Stimulated activated CD4-positive, alpha-beta T cell treated with anti-CD3 and anti-CD28 coated beads, Interleukin-1b, Interleukin-23, amount 100 ng/mL, for 4 hours (primary cell): ENCODE data around the gene STPG1.
A peak's percentile ranks its signal among the peaks of the same experiment; 100 is the strongest.

Source experiments
- DNase-seq, 2 donors: peaks; one replicate each; pipeline ENCODE4 v3.0.0-alpha.2; 2020; ENCODE audit warnings: low read depth in 2 of 2

STPG1 gene

DNA sequence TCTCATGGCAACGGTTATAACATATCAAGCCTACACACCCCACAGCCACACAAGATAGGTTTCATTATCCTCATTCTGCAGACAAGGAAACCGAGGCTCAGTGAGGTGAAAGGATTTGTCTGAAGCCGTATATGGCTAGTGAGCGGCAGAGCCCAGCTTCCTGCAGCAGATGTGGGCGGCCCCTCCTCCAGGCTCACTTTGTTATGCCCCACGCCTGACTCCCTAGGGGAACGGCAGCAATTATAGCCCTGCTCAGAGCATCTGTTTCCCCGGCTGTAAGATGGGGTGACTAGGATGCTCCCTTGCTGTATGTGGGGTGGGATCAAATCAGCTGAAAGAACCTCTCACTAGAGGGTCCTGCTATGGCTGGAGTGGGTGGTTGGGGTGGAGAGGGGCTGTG, 72.3 kb downstream of the STPG1 start:
- no peak for DNase-seq

DNA sequence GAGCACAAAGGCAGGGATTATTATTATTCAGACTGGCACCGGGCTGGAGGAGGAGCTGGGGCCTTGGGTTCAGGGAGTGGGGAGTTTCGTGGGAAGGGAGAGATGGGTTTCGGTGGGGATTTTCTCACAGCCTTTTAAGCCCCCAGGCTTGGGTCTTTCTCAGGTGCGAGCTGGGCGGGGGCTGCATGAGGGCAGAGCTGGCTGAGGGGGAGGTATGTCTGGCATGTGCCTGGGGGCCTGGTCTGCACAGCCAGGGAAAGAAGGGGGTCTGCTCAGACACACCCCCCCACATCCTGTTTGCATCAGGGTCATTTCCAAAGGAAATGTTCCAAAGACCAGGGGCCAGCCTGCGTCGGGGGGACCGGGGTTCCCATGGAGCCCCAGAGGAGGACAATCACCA, 72.8 kb downstream of the STPG1 start:
- no peak for DNase-seq

DNA sequence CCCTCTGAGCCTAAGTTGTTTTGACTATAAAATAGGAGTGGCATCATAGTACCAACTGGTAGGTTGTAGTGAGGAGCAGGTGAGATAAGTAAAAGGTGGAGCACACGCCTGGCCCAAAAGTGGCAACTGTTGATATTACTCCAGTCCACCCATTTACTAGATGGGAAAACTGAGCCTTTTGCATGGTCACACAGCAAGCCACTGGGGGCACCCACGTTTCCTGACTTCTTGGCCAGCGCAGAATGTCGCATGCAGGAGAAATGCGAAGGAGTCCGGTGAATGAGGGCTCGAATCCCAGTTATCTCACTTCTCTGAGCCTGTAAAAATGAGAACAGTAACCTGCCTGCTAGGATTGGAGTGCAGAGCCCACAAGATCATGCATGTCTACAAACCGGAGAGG, 73.6 kb downstream of the STPG1 start:
- no peak for DNase-seq

DNA sequence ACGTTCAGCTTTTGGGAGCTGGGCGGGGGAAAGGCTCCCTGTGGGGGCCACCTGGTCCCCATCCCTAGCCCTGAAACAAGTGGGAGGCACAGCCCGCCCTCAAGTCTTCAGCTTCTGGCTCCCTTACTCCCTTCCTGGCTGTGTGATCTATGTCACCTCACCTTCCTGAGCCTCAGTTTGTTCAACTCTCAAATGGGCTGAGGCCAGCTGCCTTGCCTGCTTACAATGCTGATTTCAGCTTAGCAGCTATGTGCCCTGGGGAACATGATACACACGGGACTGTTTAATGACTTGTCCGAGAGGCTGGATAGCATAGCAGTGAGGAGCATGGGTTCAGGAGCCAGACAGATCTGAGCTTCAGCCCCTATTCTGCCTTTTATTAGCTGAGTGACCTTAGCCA, 75.1 kb downstream of the STPG1 start:
- no peak for DNase-seq

DNA sequence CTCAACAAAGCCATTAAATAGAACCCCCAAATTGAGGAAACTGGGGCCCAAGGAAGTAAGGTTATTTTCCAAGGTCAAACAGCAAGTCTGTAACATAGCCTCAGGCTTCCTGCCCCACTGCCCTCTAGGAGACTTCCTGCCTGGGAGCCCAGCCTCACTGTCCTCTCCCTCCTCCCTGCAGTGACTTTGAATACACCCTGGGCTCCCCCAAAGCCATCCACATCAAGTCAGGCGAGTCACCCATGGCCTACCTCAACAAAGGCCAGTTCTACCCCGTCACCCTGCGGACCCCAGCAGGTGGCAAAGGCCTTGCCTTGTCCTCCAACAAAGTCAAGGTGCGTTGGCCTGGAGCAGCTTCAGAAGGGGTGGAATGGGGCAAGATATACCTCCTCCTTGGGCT, 76.1 kb downstream of the STPG1 start:
- DNase-seq = no peak

DNA sequence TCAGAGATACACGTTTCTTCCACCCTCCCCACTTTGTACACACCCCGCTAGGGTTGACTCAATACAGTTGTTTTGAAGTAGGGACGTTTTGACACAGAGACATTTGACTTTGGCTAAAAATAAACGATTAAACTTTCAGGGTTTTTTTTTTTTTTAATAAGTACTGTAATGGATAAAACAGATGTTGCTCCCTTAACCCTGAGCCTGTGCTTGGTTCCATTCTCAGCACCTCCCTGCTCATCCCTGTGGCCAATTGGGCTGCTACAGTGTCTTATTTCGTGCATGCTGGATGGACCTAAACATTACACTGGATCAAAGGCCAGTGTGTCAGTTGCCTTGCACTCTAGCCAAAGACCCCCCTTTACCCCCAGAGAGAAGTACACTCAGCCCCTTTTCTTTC, 77.5 kb downstream of the STPG1 start:
- no peak for DNase-seq

DNA sequence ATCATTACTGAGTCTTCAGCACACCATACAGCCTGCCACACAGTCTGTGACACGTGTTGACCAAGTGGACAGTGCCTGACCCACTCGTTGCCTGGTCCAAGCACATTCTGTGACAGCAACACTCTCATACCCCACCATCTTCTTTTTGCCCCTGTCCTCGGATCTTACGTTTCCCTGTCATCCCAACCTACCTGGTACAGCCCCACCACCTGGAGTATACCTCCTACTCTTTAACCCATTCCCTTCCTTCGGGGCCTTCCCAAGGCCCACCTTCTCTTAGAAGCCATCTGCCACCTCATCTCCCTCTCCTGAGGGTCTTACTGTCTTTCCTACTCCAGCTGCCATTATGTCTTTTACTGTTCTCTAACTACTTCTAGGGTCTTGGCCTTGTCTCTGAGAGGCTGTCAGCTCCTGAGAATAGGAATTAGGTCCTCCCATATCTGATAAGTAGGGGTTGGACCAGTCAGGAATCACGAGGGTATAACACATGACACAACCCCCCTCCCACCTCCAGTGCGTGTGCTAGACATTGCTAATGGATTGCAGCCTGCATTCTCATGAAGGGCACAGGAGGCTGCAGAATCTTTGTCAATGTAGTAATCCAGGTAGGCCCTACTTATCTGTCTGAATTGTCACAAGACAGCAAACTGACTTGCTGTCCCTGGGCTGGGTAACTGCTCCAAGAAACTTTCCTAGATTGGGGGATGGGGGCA, 81.5 kb downstream of the STPG1 start:
- DNase-seq = no peak

DNA sequence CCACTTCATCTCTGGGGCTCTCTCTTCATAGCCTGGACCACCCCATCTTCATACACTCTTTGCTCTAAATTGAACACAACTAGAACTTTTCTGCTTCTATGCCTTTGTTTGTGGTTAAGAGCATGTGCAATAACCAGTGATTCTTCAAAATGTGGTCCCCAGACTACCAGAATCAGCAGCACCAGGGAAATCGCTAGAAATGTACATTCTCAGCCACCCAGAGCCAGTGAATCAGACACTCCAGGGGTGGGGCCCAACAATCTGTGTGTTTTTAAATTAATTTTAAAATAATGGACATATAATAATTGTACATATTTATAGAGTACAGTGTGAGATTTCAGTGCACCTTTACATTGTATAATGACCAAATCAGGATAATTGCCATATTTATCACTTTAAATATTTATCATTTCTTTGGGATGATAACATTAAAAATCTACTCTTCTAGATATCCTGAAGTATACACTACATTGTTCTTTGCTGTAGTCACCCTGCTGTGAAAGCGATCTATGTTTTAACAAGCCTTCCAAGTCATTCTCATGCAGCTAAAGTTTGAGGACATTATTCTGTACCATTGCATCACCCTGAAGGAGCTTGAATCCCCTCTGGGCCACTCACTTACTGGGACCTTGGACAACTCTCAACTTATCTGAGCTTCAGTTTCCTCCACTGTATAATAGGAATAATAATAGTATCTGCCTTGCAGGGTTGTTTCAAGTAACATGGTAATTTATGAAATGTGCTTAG, 83.6 kb downstream of the STPG1 start:
- DNase-seq = no peak

DNA sequence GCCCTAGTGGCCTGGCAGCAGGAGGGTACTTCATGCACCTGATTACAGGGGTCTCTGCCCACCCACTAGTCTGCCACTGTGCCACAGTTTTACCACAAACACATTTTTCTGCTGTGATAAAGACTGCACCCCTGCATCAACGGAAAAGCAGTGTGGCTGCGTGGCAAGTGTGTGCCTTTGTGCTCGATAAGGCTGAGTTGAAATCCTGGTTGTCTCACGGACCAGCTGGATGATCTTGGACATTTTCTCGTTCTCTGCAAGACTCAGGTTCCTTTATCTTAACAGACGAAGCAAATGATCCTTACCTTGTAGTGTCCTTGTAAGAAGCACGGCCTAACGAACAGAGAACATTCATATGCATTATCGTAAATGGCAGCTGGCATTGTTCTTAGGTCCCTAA, 84.3 kb downstream of the STPG1 start:
- no peak for DNase-seq

DNA sequence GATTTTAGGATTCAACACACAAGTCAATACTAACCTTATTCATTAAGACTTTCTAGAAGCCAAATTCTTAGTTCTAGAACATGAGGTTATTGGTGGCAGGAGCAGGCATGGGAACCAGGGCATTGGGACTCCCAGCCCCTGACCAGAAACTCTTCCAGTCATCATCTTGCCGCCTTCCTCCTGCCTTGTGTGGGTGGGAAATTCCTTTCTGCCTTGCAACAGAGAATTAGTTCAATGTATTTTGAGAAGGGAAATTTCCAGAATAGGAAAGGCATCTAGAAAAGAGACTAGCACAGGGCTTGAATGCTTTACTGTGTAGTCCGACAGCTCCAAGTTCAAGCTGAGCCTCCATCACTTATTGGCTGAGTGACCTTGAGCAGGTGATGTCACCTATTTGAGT, 85.7 kb downstream of the STPG1 start:
- DNase-seq = no peak

DNA sequence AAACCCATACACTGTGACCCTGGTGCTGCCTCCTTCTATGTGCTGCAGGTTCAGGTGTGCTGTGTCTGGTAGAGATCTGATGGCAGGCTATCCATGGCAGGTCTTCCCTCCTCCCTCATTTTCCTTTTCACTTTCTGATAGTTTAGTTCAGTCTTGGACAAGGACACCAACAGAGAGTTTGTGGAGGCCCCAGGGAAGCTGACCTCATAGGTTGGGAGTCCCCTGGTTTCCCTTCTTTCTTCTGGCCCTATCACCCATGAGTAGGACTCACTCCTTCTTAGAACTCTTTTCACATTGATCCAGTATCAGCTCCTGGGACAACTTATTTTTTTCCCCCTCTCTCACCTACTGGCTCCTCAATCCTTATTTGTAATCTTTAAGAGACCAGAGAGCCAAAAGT, 86.1 kb downstream of the STPG1 start:
- DNase-seq = no peak

DNA sequence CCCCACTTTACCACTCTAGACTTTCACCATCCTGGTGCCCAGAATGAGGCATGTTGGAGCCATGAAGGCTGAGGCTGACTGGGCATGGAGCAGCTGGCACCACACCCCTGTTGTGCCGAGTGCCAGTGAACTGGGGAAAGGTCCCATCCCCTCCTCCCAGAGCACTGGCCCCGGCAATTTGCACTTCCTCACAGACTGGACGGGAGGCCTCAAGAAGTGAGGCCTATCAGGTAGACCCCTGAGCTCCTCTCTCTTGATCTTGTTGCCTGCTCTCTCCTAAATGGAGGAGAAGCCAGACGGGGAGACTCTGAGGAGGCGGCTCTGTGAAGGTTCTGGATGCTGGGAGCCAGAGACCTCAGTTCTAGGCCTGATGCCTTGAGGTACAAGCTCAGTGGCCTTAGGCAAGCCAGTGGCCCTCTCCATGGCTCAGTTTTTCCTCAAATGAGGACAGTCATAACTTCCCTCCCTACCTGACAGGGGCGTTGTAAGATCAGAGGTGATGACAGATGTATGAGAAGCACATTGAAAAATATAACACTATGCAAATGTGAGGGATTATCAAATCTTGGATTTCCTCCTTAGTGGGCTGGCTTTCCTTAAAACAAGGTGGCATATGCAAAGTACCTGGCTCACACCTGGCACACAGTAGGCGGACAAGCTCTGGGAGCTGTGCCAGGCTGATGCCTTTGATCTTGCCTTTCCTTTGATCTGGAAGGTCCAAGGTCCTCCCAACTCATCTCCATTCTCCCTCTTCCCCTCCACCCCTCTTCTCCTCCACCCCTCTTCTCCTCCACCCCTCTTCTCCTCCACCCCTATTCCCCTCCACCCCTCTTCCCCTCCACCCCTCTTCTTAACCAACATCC, 87.8 kb downstream of the STPG1 start:
- no peak for DNase-seq

DNA sequence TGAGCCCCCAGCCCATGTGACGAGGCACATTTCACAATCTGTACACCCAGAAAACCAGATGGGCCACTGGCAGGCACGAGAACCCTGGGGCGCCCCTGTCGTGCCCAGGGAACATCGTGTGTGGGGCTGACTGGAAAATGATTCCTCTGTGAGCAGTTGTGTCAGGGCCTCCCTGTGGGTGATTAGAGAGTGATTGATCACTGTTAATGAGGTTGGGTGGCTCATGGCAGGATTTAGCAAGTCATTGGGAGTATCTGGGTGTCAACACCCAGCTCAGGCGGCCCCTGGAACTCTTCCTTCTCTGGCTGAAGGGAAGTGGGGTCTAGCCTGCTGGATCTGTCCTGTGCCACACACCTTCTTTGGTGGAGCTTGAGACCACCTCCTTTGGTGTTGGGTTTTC, 88.7 kb downstream of the STPG1 start:
- no peak for DNase-seq

DNA sequence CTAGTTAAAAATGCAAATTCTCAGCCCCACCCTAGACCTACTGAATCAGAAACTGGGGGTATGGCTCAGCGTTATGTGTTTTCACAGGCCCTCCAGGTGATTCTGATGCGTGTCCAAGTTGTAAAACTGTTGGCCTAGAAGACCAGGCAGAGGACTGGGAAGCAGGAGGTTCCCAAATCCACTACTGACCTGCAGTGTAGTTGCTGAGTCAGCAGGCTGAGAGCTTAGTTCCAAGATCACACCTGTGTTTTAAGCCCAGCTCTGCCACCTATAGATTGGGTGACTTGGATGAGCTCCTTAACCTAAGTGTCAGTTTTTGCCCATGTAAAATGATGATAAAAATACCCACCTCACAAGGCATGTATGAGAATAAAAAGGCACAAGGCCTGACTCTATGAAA, 90.3 kb downstream of the STPG1 start:
- no peak for DNase-seq

DNA sequence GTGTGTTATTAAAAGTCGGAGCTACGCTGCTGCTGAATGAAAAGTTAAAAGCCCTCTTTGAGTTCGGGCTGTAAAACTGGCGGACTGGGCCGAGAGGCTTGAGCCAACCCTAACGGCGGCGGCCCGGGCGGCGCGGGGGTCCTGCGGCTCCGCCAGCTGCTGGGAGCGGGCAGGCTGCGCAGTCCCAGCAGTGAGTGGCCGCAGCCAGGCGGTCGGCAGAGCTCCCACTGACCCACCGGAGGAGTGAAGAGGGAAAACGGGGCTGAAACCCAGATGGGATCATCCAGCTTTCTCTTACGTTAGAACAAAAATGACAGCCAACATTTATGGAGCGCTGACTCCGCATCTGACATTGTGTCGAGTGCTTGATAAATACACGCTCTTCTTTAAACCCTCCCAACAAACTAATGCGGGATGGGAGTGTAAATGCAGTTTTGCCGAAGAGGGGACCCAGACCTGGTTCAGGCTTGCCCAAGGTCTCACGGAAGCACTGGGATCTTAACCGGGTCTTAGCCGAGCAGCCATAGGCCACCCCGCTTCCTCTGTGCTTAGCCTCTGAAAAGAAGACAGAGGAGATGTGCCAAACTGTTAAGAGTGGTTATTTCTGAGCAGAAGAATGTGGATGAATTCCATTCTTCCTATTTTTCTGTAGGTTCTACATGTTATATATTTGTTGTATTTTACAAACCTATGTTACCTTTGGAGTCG, 91.0 kb downstream of the STPG1 start:
- no peak for DNase-seq

DNA sequence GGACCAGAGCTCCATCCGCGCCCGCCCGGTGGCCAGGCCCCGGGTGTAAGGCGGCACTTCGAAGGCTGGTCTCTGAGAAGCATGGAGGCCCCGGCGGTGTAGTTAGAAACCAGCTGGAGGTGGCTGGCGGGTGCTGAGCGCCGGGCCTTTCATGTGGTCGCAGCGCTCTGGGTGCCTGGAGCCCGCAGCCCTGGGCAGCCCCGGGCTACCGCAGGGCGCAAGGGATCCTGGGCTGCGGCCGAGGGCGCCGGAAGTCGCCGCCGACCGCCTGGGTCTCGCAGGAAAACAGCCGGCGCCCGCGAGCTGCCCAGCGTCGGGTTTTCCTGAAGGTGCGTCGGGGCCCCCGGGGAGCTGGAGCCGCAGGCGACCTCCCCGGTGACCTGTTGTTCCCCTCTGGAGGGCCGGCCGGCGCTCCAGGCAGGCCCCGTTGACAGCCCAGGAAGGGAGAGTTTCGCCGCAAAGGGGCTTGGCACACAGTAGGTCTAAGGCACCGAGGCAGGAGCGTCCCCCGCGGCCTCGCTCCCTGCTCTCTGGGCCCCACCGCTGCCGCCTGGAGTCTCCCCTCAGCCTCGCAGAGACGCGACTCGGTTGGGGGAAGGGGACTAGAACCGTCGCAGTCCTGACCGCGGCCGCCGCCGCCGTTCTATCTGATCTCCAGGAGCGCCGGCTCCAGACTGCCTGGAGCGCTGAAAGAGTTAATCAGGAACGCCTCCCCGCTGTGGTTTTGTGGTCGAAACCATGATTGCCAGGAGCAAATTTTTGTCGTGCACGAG, 91.7 kb downstream of the STPG1 start:
- peak; percentile 37 to 49 for DNase-seq

DNA sequence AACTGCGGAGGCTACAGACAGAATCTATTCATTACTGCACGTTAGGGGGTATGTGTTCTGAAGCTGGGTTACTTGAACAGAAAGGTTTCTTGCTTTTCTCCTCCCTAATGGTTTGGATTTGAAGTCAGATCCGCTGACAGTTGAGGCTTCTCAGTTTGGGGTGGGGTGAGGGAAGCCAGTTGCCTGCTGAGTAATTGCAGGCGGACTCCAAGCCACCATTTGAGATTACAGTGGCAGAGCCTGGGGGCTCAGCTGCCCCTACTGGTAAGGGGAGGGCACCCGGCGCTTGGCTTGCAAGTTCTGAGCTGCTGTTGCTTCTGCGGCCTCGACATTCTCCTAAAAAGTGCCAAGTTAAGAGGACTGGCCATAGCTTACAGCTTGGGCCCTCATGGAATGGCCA, 92.5 kb downstream of the STPG1 start:
- DNase-seq = no peak

DNA sequence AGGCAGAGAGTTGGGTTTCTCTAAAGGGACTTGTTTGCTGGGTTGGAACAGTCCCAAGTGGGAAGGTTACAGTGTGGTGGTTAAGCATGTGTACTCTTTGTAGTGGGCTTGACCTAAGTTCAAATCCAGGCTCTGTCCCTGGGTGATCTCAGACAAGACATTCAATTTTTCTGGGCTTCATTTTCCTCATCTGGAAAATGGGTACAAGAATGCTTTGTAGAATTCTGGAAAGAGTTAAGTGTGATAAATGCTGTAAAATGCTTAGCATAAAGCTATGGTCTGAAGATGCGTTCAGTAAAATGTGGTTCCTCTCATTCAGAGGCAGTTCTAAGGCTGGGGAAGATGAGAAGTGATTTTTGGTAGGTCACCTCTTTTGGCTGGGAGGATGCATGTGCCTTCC, 93.6 kb downstream of the STPG1 start:
- DNase-seq = no peak

DNA sequence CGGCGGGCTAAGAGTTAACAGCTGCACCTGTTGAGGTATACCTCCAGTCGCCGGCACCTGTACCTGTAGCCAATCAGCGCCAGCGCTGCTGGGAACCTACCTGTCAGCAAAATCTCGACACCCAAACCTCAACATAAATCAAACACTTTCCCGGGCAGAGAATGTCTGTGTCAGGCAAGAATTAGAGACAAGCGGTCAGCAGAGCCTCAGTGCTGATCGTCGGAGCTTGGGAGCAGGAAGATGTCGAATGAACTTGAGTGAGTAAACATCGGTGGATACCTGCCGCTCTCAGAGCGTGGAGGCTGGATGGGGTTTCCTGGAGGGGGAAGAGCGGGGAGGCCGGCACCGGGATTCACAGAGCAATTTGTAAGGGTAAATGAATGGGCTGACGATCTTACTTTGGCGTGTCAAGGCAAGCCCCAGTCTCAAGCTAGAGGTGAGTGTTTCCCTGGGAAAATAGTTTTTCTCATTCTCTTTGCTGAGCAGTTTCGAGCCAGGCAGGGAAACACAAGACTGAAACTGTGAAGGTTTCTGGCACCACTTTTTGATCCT, 94.2 kb downstream of the STPG1 start, which contains the start of gene GRHL3:
Gene GRHL3, plus strand, starts transcription at position 46 of the 552 bp plus-strand sequence. Its CDS starts 195 bp downstream, at position 241.
- no peak for DNase-seq

DNA sequence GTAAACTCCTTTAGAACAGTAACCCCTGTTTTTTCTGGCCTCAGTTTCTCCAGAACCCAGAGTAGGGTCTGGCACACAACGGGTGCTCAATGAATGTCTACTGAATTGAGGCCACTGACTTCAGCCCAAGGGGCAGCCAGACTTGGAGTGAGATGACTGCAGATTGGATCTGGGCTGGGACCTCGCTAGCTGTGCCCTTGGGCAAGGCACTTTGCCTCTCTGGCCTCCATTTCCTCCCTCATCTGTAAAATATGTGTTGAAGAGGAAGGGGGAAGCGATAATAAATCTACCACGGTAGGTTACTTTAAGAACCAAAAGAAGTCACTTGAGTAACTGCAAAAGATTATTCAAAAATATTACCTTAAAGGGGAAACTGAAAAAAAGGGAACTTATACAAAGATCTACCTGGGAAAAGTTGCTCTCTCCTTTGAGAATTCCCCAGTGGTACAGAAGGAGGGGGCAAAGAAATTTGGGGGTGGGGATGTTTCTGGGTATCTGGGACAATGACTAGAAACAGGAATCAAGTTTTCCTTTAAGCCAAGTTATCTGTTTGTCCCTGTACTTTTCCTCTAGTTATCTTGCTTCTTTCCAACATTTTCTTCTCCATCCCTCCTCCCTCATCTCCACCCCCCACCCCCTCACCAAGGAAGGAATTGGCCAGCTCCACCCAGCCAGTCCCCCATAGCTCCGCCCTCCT, 94.8 kb downstream of the STPG1 start:
- no peak for DNase-seq
